HepG2 (cell line): ENCODE measurements around the gene CADM1. TPM values are rescaled to one million over a fixed set of nuclear protein-coding genes. Genes with fewer than 3 reads are reported as not detected.
A peak's percentile ranks its signal among the peaks of the same experiment; 100 is the strongest.

Experiments used
- ARID3A ChIP-seq: IDR thresholded peaks from 2 replicates; pipeline ENCODE4 v1.6.1; 2012; ENCODE audit warnings: low read depth, low read length, improper control_type of control experiment
- CEBPG ChIP-seq: IDR thresholded peaks from 2 replicates; pipeline ENCODE4 v1.6.1; 2016
- CREB1 ChIP-seq, 2 experiments: fragments of 450-650 bp in 1 of 2; IDR thresholded peaks; 2 replicates each; pipeline ENCODE4 v1.6.1; 2016 to 2017; ENCODE audit warnings: control low read depth in 1 of 2, mild to moderate bottlenecking in 1 of 2, missing compliant biosample characterization in 1 of 2, missing genetic modification characterization in 1 of 2
- ELF3 ChIP-seq: IDR thresholded peaks from 2 replicates; pipeline ENCODE4 v1.6.1; 2016; ENCODE audit warnings: missing genetic modification reagents, missing compliant biosample characterization
- HMG20A ChIP-seq: IDR thresholded peaks from 2 replicates; pipeline ENCODE4 v1.6.1; 2016; ENCODE audit warnings: borderline replicate concordance
- HOXA5 ChIP-seq: sonication (generic); formaldehyde crosslinking; IDR thresholded peaks from 2 replicates; pipeline ENCODE4 v1.4.0; 2020; ENCODE audit warnings: missing genetic modification reagents
- KDM1A ChIP-seq: IDR thresholded peaks from 2 replicates; pipeline ENCODE4 v1.6.1; 2016; ENCODE audit warnings: missing compliant biosample characterization
- MAFF ChIP-seq: IDR thresholded peaks from 2 replicates; pipeline ENCODE4 v1.6.1; 2011; ENCODE audit warnings: low read depth, low read length, improper control_type of control experiment
- NCOA2 ChIP-seq: sonication (generic); formaldehyde crosslinking; IDR thresholded peaks from 2 replicates; pipeline ENCODE4 v1.8.0; 2022; ENCODE audit warnings: inconsistent platforms
- NR2F6 ChIP-seq, 2 experiments: IDR thresholded peaks; 2 replicates each; pipeline ENCODE4 v1.6.1; 2016; ENCODE audit warnings: antibody characterized with exemption in 1 of 2, mild to moderate bottlenecking in 1 of 2
- ONECUT2 ChIP-seq: sonication (generic); formaldehyde crosslinking; IDR thresholded peaks from 2 replicates; pipeline ENCODE4 v1.4.0; 2020; ENCODE audit warnings: missing genetic modification reagents
- PAWR ChIP-seq: sonication (generic); formaldehyde crosslinking; IDR thresholded peaks from 2 replicates; pipeline ENCODE4 v1.4.0; 2020; ENCODE audit warnings: missing genetic modification reagents, mild to moderate bottlenecking, borderline replicate concordance
- PPARG ChIP-seq: conservative IDR thresholded peaks from 2 replicates; pipeline ENCODE4 v1.6.1; 2016; ENCODE audit warnings: missing biosample characterization, missing genetic modification reagents
- RARA ChIP-seq: IDR thresholded peaks from 2 replicates; pipeline ENCODE4 v1.6.1; 2016; ENCODE audit warnings: missing genetic modification reagents, missing compliant biosample characterization
- SCMH1 ChIP-seq: sonication (generic); formaldehyde crosslinking; IDR thresholded peaks from 2 replicates; pipeline ENCODE4 v1.9.0; 2021; ENCODE audit warnings: missing genetic modification reagents, mild to moderate bottlenecking, borderline replicate concordance
- SOX5 ChIP-seq: IDR thresholded peaks from 2 replicates; pipeline ENCODE4 v1.6.1; 2016; ENCODE audit warnings: borderline replicate concordance
- SOX6 ChIP-seq, 2 experiments: fragments of 450-650 bp in 1 of 2; sonication (generic) in 1 of 2; formaldehyde crosslinking in 1 of 2; IDR thresholded peaks; 2 replicates each; pipeline versions ENCODE4 v1.4.0 to v1.6.1; 2017 to 2020; ENCODE audit warnings: antibody characterized with exemption in 1 of 2, mild to moderate bottlenecking in 1 of 2, missing genetic modification reagents in 1 of 2
- TARDBP ChIP-seq: sonication (generic); formaldehyde crosslinking; IDR thresholded peaks from 2 replicates; pipeline ENCODE4 v1.8.0; 2022; ENCODE audit warnings: mild to moderate bottlenecking, missing genetic modification reagents
- ZFP41 ChIP-seq: sonication (generic); formaldehyde crosslinking; IDR thresholded peaks from 2 replicates; pipeline ENCODE4 v1.4.0; 2020; ENCODE audit warnings: mild to moderate bottlenecking, missing genetic modification reagents, borderline replicate concordance
- ZNF574 ChIP-seq: sonication (generic); formaldehyde crosslinking; IDR thresholded peaks from 2 replicates; pipeline ENCODE4 v1.4.0; 2020; ENCODE audit warnings: missing genetic modification reagents
- ZNF605 ChIP-seq: sonication (generic); formaldehyde crosslinking; IDR thresholded peaks from 2 replicates; pipeline ENCODE4 v1.8.0; 2022; ENCODE audit warnings: mild to moderate bottlenecking, missing genetic modification reagents
- polyA plus RNA-seq, 8 experiments: library from polyadenylated mRNA; depleted of rRNA in 3 of 8; stranded (reverse) in 7 of 8; unstranded in 1 of 8; fragments of >200 nt; fragmentation: Illumina TruSeq in 4 of 8; extraction: Trizol in 4 of 8; gene quantifications; 2 replicates each; pipeline versions ENCODE4 v1.2.1 to v1.2.3, GENCODE V29; 2011 to 2016; ENCODE audit warnings: low read depth in 4 of 8, missing spikeins in 1 of 8, mixed read lengths in 1 of 8; ENCODE audit not compliant: insufficient read depth in 1 of 8
- total RNA-seq, 5 experiments: library from RNA; depleted of rRNA; stranded (reverse); fragments of >200 nt; fragmentation: Illumina TruSeq; extraction: Trizol; gene quantifications; 2 replicates each; pipeline ENCODE4 v1.2.3, GENCODE V29; 2016; ENCODE audit warnings: low read depth in 1 of 5
- TF ChIP-seq, protein P1 (sequence below): sonication (generic); formaldehyde crosslinking; IDR thresholded peaks from 2 replicates; pipeline ENCODE4 v1.4.0; 2020; ENCODE audit warnings: low read depth, mild to moderate bottlenecking, missing genetic modification reagents

CADM1 gene
- total and polyA plus RNA-seq, 2 of the 13 experiments (the other 11 are each of a cell fraction or from before 2014, with no cell fraction given) = 71.3 to 122 TPM

- TF ChIP-seq SOX6 (IDR thresholded peaks at IDR 0.05) = no peak
- peak; percentile 72 for TF ChIP-seq SOX6 (CRISPR knock-in tag; IDR thresholded peaks at IDR 0.05)
- 0 out of 2 replicates have a peak, but pooled peaks have one; percentile 36 for TF ChIP-seq ELF3 (CRISPR knock-in tag)
- TF ChIP-seq PAWR (CRISPR knock-in tag) = no peak
- no peak for TF ChIP-seq MAFF
- TF ChIP-seq SOX5 = peak; percentile 43; the same call in 1 of the 2 replicates
- peak; percentile 64; the same call in 1 of the 2 replicates for TF ChIP-seq NR2F6 (IDR thresholded peaks at IDR 0.05)
- peak; percentile 52; the same call in 1 of the 2 replicates for TF ChIP-seq NR2F6 (CRISPR knock-in tag; IDR thresholded peaks at IDR 0.05)
- TF ChIP-seq SCMH1 (CRISPR knock-in tag) = no peak
- TF ChIP-seq HMG20A = peak; percentile 65; the same call in 1 of the 2 replicates
- TF ChIP-seq PPARG (CRISPR knock-in tag) = 0 out of 2 replicates have a peak, but pooled peaks have one; percentile 15
- TF ChIP-seq ZNF574 (CRISPR knock-in tag) = no peak
- peak; percentile 33 for TF ChIP-seq CEBPG (CRISPR knock-in tag)
- TF ChIP-seq ONECUT2 (CRISPR knock-in tag) = 0 out of 2 replicates have a peak, but pooled peaks have one; percentile 41
- TF ChIP-seq, protein P1, sequence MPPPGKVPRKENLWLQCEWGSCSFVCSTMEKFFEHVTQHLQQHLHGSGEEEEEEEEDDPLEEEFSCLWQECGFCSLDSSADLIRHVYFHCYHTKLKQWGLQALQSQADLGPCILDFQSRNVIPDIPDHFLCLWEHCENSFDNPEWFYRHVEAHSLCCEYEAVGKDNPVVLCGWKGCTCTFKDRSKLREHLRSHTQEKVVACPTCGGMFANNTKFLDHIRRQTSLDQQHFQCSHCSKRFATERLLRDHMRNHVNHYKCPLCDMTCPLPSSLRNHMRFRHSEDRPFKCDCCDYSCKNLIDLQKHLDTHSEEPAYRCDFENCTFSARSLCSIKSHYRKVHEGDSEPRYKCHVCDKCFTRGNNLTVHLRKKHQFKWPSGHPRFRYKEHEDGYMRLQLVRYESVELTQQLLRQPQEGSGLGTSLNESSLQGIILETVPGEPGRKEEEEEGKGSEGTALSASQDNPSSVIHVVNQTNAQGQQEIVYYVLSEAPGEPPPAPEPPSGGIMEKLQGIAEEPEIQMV (CRISPR knock-in tag) = no peak
- no peak for TF ChIP-seq ZFP41 (CRISPR knock-in tag)
- TF ChIP-seq RARA (CRISPR knock-in tag) = peak; percentile 57; the same call in 1 of the 2 replicates
- TF ChIP-seq HOXA5 (CRISPR knock-in tag) = peak; percentile 26; the same call in 1 of the 2 replicates
- TF ChIP-seq ZNF605 (CRISPR knock-in tag) = no peak
- TF ChIP-seq TARDBP (CRISPR knock-in tag) = peak; percentile 13; the same call in 1 of the 2 replicates
- peak; percentile 50; the same call in 1 of the 2 replicates for TF ChIP-seq NCOA2 (CRISPR knock-in tag)
- TF ChIP-seq CREB1 (IDR thresholded peaks at IDR 0.05) = no peak
- TF ChIP-seq CREB1 (CRISPR knock-in tag; IDR thresholded peaks at IDR 0.05) = peak; percentile 36
- no peak for TF ChIP-seq KDM1A (CRISPR knock-in tag)
- TF ChIP-seq ARID3A = peak; percentile 67; the same call in 1 of the 2 replicates
These were observed 19.6 kb upstream of the CADM1 start (continued) for GRCh38 chr11:115523727-115524399.
